GM23248 (cell line): ENCODE results near the gene SLC25A24. TPM values are rescaled to one million over a fixed set of nuclear protein-coding genes. Genes with fewer than 3 reads are reported as not detected.
A peak's percentile ranks its signal among the peaks of the same experiment; 100 is the strongest.
"Not testable (repeated sequence)": the region's sequence is repeated elsewhere in the genome, so short reads cannot be mapped to it uniquely, and the experiment has no call there.

Experiments used
- DNase-seq: peaks from one replicate; pipeline ENCODE4 v3.0.0-alpha.2; 2015
- H2AFZ ChIP-seq: fragments of 200-600 bp; sonication (generic); 2 replicates; pipeline ENCODE4 v1.6.1; 2016; ENCODE audit warnings: antibody characterized with exemption
- H3F3A ChIP-seq: fragments of 200-600 bp; sonication (generic); 2 replicates; pipeline ENCODE4 v1.6.1; 2016; ENCODE audit warnings: mild to moderate bottlenecking, antibody characterized with exemption, mixed run types; ENCODE audit not compliant: insufficient read depth
- H3K27ac ChIP-seq: fragments of 200-600 bp; sonication (generic); 2 replicates; pipeline ENCODE4 v1.5.1; 2016; ENCODE audit warnings: mild to moderate bottlenecking
- H3K27me3 ChIP-seq: fragments of 200-600 bp; sonication (generic); replicated peaks from 2 replicates; pipeline ENCODE4 v1.6.1; 2016; ENCODE audit warnings: mild to moderate bottlenecking; ENCODE audit not compliant: insufficient read depth
- H3K36me3 ChIP-seq: fragments of 200-600 bp; sonication (generic); 2 replicates; pipeline ENCODE4 v1.6.1; 2016; ENCODE audit warnings: low read depth, mild to moderate bottlenecking
- H3K4me1 ChIP-seq: fragments of 200-600 bp; sonication (generic); 2 replicates; pipeline ENCODE4 v1.6.1; 2016; ENCODE audit warnings: mild to moderate bottlenecking; ENCODE audit not compliant: insufficient read depth
- H3K4me2 ChIP-seq: fragments of 200-600 bp; sonication (generic); one replicate; pipeline ENCODE4 v1.6.1; 2016; ENCODE audit warnings: mild to moderate bottlenecking; ENCODE audit not compliant: unreplicated experiment
- H3K4me3 ChIP-seq: fragments of 200-600 bp; sonication (generic); 2 replicates; pipeline ENCODE4 v1.5.1; 2016; ENCODE audit warnings: mild to moderate bottlenecking
- H3K79me2 ChIP-seq: fragments of 200-600 bp; sonication (generic); 2 replicates; pipeline ENCODE4 v1.6.1; 2016; ENCODE audit warnings: mild to moderate bottlenecking; ENCODE audit not compliant: insufficient read depth
- H3K9ac ChIP-seq: fragments of 200-600 bp; sonication (generic); 2 replicates; pipeline ENCODE4 v1.6.1; 2016; ENCODE audit warnings: mild to moderate bottlenecking
- H3K9me2 ChIP-seq: fragments of 200-600 bp; sonication (generic); 2 replicates; pipeline ENCODE4 v1.6.1; 2016; ENCODE audit warnings: mixed run types, mild to moderate bottlenecking, moderate library complexity; ENCODE audit not compliant: insufficient read depth
- H3K9me3 ChIP-seq: fragments of 200-600 bp; sonication (generic); one replicate; pipeline ENCODE4 v1.6.1; 2017; ENCODE audit warnings: low read depth
- H4K20me1 ChIP-seq: fragments of 200-600 bp; sonication (generic); 2 replicates; pipeline ENCODE4 v1.6.0; 2016; ENCODE audit not compliant: insufficient read depth
- EZH2 ChIP-seq: fragments of 200-600 bp; sonication (generic); IDR thresholded peaks from 2 replicates; pipeline ENCODE4 v1.6.1; 2018; ENCODE audit warnings: antibody characterized with exemption, mild to moderate bottlenecking; ENCODE audit not compliant: insufficient read depth, poor library complexity, severe bottlenecking
- EZH2phosphoT487 ChIP-seq: fragments of 200-600 bp; sonication (generic); IDR thresholded peaks from 2 replicates; pipeline ENCODE4 v1.6.1; 2018; ENCODE audit warnings: antibody characterized with exemption, moderate library complexity, mild to moderate bottlenecking, low read depth; ENCODE audit not compliant: insufficient read depth
- WGBS, 2 experiments: methylation state at CpG; one replicate each; pipeline ENCODE4 v1.1.6; 2015 to 2017; ENCODE audit warnings: low lambda C conversion rate in 2 of 2, low coverage in 1 of 2; ENCODE audit errors: missing lambda C conversion rate in 2 of 2; 5-methylcytosine and 5-hydroxymethylcytosine counted together
- in situ Hi-C: fragments of 300-500 bp; cut with MboI; formaldehyde crosslinking; loops from 2 replicates; pipeline ENCODE4 v1.15.0; 2020
- polyA plus RNA-seq: library from polyadenylated mRNA; unstranded; fragments of >200 nt; fragmentation: Nextera tagmentation; extraction: Ambion mirVana; gene quantifications from 2 replicates; pipeline ENCODE4 v1.2.1, GENCODE V29; 2016
- total RNA-seq: library from RNA; depleted of rRNA; stranded (reverse); fragments of >200 nt; shearing (Covaris generic); gene quantifications from 2 replicates; pipeline ENCODE4 v1.2.3, GENCODE V29; 2014; rRNA removed

Gene SLC25A24
- total RNA-seq: 41.5 and 47.7 TPM in 2 replicates
- polyA plus RNA-seq: 37.8 and 40.2 TPM in 2 replicates

- peak within 1 kb of the TSS; percentile 77 for H3K27ac ChIP-seq
- DNase-seq: peak; percentile 90
- WGBS, 2 experiments: 0 to 1% methylated on average over 28 to 63 of the region's 97 CpGs
- no peaks in the 10 kb centered on the region for H3K9me2 ChIP-seq
- H3K4me1 ChIP-seq: peaks cover 10% of the 10 kb centered on the region
- H2AFZ ChIP-seq: peak within 1 kb of the TSS; percentile 99
- H3K9me3 ChIP-seq: no peaks in the 10 kb centered on the region
- H3F3A ChIP-seq: peaks cover 23% of the 10 kb centered on the region
- peak within 1 kb of the TSS; percentile 94 for H3K4me3 ChIP-seq
- H3K27me3 ChIP-seq: no peaks in the 10 kb centered on the region
- H3K79me2 ChIP-seq: peaks cover 49% of the 10 kb centered on the region
- H4K20me1 ChIP-seq: no peaks in the 10 kb centered on the region
- no peak for TF ChIP-seq EZH2
- TF ChIP-seq EZH2phosphoT487: no peak
- peak within 1 kb of the TSS; percentile 91 for H3K4me2 ChIP-seq
- 0 out of 2 replicates have a peak, but pooled peaks cover 12% of the 10 kb centered on the region for H3K36me3 ChIP-seq
- H3K9ac ChIP-seq: peak within 1 kb of the TSS; percentile 93
- in situ Hi-C loops: loop anchor here (10.0 kb wide), 1 partner anchor 445 kb away; no protein-coding TSS in a partner anchor
Observed at GRCh38 chr1:108199781-108200686, at the start of gene SLC25A24. TSS of gene SLC25A24 (minus strand) at chr1:108200343. CDS start at chr1:108200138, 205 bp downstream.

- H4K20me1 ChIP-seq, H3K4me2 ChIP-seq, H2AFZ ChIP-seq, H3K36me3 ChIP-seq, H3K9me2 ChIP-seq, H3F3A ChIP-seq, DNase-seq, H3K79me2 ChIP-seq, H3K9ac ChIP-seq, H3K27me3 ChIP-seq, H3K9me3 ChIP-seq, H3K4me3 ChIP-seq, H3K27ac ChIP-seq, H3K4me1 ChIP-seq, in situ Hi-C loops: not testable (repeated sequence)
- WGBS, 2 experiments: no CpG with 5 or more reads among the region's 3 CpGs
Observed at GRCh38 chr1:108243976-108244375, 43.8 kb upstream of the SLC25A24 start, which contains the start of gene NBPF4. TSS of gene NBPF4 (minus strand) at chr1:108244076. CDS start at chr1:108243761, 315 bp downstream.

GRCh38 chr1:108239426-108239825 is 39.3 kb upstream of the SLC25A24 start:
- H3K9me3 ChIP-seq, H4K20me1 ChIP-seq, H2AFZ ChIP-seq, H3K9me2 ChIP-seq, H3K4me3 ChIP-seq, in situ Hi-C loops, H3K4me1 ChIP-seq, H3K36me3 ChIP-seq, H3K9ac ChIP-seq, H3K27ac ChIP-seq, DNase-seq, H3K4me2 ChIP-seq, H3F3A ChIP-seq, H3K79me2 ChIP-seq, H3K27me3 ChIP-seq: not testable (repeated sequence)
- no CpG with 5 or more reads among the region's 2 CpGs for WGBS, 2 experiments

- WGBS, 2 experiments: no CpG with 5 or more reads among the region's 2 CpGs
- H3K9me3 ChIP-seq, H3K4me3 ChIP-seq: not testable (repeated sequence)
Observed at GRCh38 chr1:108235308-108235707, 35.2 kb upstream of the SLC25A24 start.

GRCh38 chr1:108232183-108232582 is 32.0 kb upstream of the SLC25A24 start:
- H3K9ac ChIP-seq, H4K20me1 ChIP-seq, H3K27me3 ChIP-seq, H3K9me2 ChIP-seq, H2AFZ ChIP-seq, H3K4me2 ChIP-seq, H3K4me3 ChIP-seq, H3K79me2 ChIP-seq, in situ Hi-C loops, H3K9me3 ChIP-seq, DNase-seq, H3K36me3 ChIP-seq, H3K27ac ChIP-seq, H3K4me1 ChIP-seq, H3F3A ChIP-seq: not testable (repeated sequence)
- no CpG with 5 or more reads among the region's 3 CpGs for WGBS, 2 experiments

More at GRCh38 chr1:108235308-108235707, 35.2 kb upstream of the SLC25A24 start:
- H3K4me1 ChIP-seq, H3K79me2 ChIP-seq, H3F3A ChIP-seq, H3K27ac ChIP-seq, DNase-seq, H3K27me3 ChIP-seq, in situ Hi-C loops, H4K20me1 ChIP-seq, H3K36me3 ChIP-seq, H3K9ac ChIP-seq, H2AFZ ChIP-seq, H3K4me2 ChIP-seq, H3K9me2 ChIP-seq: not testable (repeated sequence)

GRCh38 chr1:108229976-108230375 is 29.8 kb upstream of the SLC25A24 start:
- H4K20me1 ChIP-seq, H3K4me3 ChIP-seq, H3K4me2 ChIP-seq, H3K36me3 ChIP-seq, DNase-seq, H3F3A ChIP-seq, H3K27ac ChIP-seq, H3K27me3 ChIP-seq, H2AFZ ChIP-seq, H3K9ac ChIP-seq, H3K79me2 ChIP-seq, in situ Hi-C loops, H3K9me3 ChIP-seq, H3K4me1 ChIP-seq, H3K9me2 ChIP-seq: not testable (repeated sequence)
- WGBS, 2 experiments: no CpG with 5 or more reads among the region's 3 CpGs

GRCh38 chr1:108227772-108228171 is 27.6 kb upstream of the SLC25A24 start:
- H3K27me3 ChIP-seq, DNase-seq, H3K79me2 ChIP-seq, in situ Hi-C loops, H3K9ac ChIP-seq, H3K4me2 ChIP-seq, H3K27ac ChIP-seq, H3K9me2 ChIP-seq, H3K9me3 ChIP-seq, H2AFZ ChIP-seq, H3K4me3 ChIP-seq, H3K36me3 ChIP-seq, H3F3A ChIP-seq, H4K20me1 ChIP-seq, H3K4me1 ChIP-seq: not testable (repeated sequence)
- WGBS, 2 experiments: no CpG with 5 or more reads among the region's 7 CpGs
